Gastrocnemius medialis (tissue), 4 donors: ENCODE data around the gene ACOD1.

Experiments
- POLR2A ChIP-seq, 2 donors: fragments of 450-650 bp; IDR thresholded peaks; one replicate each; pipeline ENCODE4 v1.6.1; 2017; ENCODE audit warnings: antibody characterized with exemption in 2 of 2, mild to moderate bottlenecking in 2 of 2, moderate library complexity in 2 of 2
- TF ChIP-seq, protein P1 (sequence below), 5 experiments: fragments of 450-650 bp in 3 of 5; fragments of 200-600 bp in 2 of 5; sonication (generic) in 2 of 5; IDR thresholded peaks in 4 of 5; conservative IDR thresholded peaks in 1 of 5; 1 replicate in 4 of 5; 2 replicates in 1 of 5; pipeline ENCODE4 v1.5.1; 2016 to 2019; ENCODE audit warnings: antibody characterized with exemption in 5 of 5, mild to moderate bottlenecking in 3 of 5, moderate library complexity in 3 of 5

DNA sequence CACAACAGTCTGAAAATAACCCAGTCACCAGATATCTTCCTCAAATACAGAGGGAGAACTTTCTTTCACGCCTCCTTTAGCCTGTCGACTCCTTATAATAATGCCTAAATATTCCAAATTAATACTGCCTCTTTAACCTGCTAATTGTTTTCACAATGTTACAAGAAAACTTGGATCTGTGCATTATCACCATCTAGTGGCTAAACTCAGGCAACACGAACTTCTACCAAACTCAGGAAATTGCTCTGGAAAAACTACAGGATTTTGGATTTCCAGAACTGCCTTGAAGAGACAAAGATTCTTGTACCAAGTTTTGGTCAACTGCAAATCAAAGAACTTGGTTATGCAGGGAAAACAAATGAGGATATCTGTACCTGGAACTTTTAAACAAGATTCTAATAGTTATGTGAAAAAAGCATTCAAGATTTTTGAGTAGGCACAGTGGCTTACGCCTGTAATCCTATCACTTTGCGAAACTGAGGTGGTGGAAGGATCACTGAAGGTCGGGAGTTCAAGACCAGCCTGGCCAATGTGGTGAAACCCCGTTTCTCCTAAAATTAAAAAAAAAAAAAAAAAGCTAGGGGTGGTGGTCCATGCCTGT is 54.4 kb downstream of the ACOD1 start:
- TF ChIP-seq, protein P1, sequence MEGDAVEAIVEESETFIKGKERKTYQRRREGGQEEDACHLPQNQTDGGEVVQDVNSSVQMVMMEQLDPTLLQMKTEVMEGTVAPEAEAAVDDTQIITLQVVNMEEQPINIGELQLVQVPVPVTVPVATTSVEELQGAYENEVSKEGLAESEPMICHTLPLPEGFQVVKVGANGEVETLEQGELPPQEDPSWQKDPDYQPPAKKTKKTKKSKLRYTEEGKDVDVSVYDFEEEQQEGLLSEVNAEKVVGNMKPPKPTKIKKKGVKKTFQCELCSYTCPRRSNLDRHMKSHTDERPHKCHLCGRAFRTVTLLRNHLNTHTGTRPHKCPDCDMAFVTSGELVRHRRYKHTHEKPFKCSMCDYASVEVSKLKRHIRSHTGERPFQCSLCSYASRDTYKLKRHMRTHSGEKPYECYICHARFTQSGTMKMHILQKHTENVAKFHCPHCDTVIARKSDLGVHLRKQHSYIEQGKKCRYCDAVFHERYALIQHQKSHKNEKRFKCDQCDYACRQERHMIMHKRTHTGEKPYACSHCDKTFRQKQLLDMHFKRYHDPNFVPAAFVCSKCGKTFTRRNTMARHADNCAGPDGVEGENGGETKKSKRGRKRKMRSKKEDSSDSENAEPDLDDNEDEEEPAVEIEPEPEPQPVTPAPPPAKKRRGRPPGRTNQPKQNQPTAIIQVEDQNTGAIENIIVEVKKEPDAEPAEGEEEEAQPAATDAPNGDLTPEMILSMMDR (IDR thresholded peaks at IDR 0.05 in 4 of 5, conservative IDR thresholded peaks at IDR 0.05 in 1 of 5): peak in 3 of 5 experiments; percentile 9 to 58 (median 51)
- no peak for TF ChIP-seq POLR2A (IDR thresholded peaks at IDR 0.05)
